ENCODE data around the gene NATD1.

DNA sequence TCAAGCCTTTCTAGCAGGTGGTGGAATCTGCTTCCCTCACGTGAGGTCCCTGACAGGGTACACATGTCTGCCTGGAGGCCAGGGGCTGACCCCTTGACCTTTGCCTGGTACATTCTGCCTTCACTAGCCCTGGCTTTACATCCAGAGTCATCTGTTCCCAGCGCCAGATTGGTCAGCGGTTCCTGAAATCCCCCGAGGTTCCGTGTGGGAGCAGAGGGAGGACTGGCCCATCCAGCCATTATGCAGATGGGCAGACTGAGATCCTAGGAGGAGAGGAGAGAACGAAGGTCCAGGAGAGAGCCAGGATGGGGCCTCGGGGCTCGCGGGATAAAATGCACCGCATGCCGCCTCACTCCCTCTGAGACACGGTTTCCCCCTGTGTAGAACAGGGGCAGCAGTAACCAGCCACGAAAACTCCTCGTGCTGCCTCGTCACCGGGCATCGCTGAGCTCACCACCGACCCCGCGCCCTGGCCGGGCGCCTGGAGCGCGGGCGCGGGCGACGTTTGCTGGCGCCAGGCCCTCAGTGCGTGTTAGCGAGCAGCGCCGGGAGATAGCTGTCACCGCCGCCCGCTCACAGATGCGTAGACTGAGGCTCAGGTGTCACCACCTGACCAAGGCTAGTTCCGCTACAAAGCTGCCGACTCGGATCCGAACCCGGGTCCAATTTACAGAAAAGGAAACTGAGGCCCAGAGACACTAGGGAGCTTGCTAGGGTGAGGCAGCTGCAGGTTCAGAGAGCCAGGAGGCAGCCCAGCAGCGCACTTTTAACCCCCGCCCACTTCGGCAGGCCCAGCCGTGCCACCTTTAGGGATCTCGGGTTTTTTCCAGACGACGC, 30.5 kb upstream of the NATD1 start:
- TF ChIP-seq, protein P1, sequence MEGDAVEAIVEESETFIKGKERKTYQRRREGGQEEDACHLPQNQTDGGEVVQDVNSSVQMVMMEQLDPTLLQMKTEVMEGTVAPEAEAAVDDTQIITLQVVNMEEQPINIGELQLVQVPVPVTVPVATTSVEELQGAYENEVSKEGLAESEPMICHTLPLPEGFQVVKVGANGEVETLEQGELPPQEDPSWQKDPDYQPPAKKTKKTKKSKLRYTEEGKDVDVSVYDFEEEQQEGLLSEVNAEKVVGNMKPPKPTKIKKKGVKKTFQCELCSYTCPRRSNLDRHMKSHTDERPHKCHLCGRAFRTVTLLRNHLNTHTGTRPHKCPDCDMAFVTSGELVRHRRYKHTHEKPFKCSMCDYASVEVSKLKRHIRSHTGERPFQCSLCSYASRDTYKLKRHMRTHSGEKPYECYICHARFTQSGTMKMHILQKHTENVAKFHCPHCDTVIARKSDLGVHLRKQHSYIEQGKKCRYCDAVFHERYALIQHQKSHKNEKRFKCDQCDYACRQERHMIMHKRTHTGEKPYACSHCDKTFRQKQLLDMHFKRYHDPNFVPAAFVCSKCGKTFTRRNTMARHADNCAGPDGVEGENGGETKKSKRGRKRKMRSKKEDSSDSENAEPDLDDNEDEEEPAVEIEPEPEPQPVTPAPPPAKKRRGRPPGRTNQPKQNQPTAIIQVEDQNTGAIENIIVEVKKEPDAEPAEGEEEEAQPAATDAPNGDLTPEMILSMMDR (IDR thresholded peaks at IDR 0.05; ENCODE audit: low read depth, low read length) = no peak
- no peak for TF ChIP-seq EZH2phosphoT487 (IDR thresholded peaks at IDR 0.05; ENCODE audit: low read depth)
